C4-2B (cell line): ENCODE data around the gene GIPC1.
"Not testable (repeated sequence)": the region's sequence is repeated elsewhere in the genome, so short reads cannot be mapped to it uniquely, and the experiment has no call there.

Source experiments
- H3K27ac ChIP-seq: fragments of 450-650 bp; 2 replicates; pipeline ENCODE4 v1.5.1; 2017
- ZFX ChIP-seq: fragments of 450-650 bp; IDR thresholded peaks from 2 replicates; pipeline ENCODE4 v1.6.1; 2017
- TF ChIP-seq, protein P1 (sequence below): fragments of 450-650 bp; conservative IDR thresholded peaks from 2 replicates; pipeline ENCODE4 v1.5.1; 2017; ENCODE audit warnings: mild to moderate bottlenecking

The GIPC1 gene

DNA sequence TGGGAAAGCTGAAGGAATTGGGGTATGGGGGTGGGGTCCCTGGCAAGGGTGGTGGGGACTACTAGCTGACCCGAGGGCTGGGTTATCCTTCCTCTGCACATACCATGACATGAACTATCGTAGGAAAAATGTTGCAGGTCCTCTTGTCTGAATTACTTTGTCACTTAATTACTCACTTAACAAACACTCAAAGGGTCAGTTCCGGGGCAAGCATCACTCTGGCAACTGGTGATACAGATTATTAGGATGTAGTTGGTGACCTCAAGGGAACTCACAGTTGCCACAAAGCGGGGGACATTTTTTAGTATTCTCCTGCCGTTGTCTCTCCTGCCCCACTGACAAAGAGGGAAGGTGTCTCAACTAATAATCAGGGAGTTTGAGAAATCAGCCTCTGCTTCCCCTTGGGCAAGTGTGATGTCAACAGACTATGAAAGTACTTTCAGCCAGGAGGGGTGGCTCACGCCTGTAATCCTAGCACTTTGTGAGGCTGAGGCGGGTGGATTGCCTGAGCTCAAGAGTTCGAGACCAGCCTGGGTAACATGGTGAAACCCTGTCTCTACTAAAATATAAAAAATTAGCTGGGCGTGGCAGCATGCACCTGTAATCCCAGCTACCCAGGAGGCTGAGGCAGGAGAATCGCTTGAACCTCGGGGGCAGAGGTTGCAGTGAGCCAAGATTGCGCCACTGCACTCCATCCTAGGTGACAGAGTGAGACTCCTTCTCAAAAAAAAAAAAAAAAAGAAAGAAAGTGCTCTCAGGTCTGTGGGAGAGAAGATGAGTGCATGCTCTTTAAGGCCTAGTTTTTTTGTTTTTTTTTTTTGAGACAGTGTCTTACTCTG is 12.0 kb upstream of the GIPC1 start:
- no peak overlapping the region for H3K27ac ChIP-seq
- TF ChIP-seq, protein P1, sequence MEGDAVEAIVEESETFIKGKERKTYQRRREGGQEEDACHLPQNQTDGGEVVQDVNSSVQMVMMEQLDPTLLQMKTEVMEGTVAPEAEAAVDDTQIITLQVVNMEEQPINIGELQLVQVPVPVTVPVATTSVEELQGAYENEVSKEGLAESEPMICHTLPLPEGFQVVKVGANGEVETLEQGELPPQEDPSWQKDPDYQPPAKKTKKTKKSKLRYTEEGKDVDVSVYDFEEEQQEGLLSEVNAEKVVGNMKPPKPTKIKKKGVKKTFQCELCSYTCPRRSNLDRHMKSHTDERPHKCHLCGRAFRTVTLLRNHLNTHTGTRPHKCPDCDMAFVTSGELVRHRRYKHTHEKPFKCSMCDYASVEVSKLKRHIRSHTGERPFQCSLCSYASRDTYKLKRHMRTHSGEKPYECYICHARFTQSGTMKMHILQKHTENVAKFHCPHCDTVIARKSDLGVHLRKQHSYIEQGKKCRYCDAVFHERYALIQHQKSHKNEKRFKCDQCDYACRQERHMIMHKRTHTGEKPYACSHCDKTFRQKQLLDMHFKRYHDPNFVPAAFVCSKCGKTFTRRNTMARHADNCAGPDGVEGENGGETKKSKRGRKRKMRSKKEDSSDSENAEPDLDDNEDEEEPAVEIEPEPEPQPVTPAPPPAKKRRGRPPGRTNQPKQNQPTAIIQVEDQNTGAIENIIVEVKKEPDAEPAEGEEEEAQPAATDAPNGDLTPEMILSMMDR, result no peak
- TF ChIP-seq ZFX, result no peak

DNA sequence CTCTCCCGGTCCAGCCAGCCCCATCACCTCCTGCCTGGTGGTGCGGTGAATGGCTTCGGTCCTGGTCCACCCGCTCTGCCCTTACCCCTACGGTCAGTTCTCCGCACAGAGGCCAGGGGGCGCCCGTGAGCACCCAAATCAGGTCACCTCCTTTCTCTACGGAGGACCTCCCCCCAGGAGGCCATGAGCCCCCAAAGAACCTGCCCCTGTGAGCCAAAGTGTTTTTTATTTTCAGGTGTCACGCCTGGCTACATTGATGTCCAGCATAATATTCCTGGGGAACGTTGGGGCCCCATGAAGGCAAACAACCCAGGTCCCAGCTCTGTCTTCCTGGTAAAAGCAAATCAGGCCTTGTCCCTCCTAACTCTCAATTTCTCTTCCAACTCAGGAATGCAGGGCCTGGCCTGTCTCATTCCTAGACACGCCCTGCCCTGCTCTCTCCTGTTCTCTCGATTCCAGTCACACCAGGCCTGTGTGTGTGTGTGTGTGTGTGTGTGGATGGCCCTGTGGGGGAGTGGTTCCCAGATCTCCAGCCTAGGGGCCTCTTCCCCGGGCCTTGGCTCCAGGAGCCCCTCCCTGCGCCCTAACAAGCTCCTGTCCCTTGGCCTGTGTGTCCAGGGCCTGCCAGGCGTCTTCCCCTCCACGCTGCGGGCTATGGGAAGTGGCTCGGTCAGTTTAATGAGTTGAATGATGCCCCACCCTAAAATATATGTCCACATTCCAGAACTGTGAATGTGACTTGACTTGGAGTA is 9.7 kb upstream of the GIPC1 start:
- TF ChIP-seq, protein P1, result peak; percentile 94
- no peak for TF ChIP-seq ZFX
- no peak overlapping the region for H3K27ac ChIP-seq

DNA sequence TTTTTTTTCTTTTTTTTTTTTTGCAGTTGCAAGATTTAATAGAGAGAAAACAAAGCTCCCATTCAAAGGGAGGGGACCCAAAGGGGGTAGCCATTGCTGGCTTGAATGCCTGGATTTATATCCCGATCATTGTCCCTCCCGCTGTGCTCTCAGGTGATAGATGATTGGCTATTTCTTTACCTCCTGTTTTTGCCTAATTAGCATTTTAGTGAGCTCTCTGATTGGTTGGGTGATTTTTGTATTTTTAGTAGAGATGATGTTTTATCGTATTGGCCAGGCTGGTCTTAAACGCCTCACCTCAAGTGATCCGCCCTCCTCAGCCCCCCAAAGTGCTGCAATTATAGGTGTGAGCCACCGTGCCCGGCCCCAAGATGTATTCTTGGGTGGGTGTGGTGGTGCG is 8.6 kb upstream of the GIPC1 start:
- not testable (repeated sequence) for H3K27ac ChIP-seq

DNA sequence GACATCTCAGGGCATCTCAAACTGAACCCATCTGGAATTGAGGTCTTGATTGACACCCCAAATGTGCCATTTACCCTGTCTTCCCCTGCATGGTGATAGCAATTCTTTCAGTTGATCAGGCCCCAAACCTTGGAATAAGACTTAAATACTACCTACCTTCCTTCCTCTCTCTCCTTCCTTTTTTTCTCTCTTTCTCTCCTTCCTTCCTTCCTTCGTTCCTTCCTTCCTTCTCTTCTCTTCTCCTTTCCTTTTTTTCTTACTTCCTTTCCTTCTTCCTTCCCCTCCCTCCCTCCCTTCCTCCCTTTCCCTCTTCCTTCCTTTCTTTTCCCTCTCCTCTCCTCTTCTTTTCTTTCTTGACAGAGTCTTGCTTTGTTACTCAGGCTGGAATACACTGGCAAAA is 7.4 kb upstream of the GIPC1 start:
- TF ChIP-seq, protein P1, result no peak
- TF ChIP-seq ZFX, result no peak
- H3K27ac ChIP-seq, result no peak overlapping the region

DNA sequence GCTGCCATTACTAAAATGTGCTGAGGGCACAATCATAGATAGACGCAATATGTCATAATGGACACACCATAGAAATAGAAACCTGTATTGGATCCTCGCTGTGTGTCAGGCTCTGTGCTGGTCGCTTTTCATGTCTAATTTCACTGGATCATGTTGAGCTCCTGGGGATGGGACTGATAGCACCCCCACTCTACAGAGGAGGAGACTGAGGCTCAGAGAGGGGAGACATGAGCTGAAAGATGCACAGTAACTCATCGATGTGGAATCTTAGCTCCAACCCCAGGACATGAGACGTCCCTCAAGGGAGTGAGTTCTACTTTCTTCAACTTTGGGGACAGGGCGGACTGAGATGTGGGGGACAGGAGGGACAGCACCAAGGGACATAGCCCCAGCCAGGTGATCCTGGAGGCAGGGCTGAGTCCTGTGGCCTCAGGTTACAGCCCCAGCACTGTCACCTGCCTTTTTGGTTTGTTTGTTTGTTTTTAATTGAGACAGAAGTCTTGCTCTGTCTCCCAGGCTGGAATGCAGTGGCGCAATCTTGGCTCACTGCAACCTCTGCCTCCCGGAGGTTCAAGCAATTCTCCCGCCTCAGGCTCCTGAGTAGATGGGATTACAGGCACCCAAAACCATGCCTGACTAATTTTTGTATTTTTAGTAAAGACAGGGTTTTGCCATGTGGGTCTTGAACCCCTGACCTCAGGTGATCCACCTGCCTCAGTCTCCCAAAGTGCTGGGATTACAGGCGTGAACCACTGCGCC is 6.6 kb upstream of the GIPC1 start:
- H3K27ac ChIP-seq, result no peak overlapping the region
- TF ChIP-seq ZFX, result no peak
- TF ChIP-seq, protein P1, result no peak

DNA sequence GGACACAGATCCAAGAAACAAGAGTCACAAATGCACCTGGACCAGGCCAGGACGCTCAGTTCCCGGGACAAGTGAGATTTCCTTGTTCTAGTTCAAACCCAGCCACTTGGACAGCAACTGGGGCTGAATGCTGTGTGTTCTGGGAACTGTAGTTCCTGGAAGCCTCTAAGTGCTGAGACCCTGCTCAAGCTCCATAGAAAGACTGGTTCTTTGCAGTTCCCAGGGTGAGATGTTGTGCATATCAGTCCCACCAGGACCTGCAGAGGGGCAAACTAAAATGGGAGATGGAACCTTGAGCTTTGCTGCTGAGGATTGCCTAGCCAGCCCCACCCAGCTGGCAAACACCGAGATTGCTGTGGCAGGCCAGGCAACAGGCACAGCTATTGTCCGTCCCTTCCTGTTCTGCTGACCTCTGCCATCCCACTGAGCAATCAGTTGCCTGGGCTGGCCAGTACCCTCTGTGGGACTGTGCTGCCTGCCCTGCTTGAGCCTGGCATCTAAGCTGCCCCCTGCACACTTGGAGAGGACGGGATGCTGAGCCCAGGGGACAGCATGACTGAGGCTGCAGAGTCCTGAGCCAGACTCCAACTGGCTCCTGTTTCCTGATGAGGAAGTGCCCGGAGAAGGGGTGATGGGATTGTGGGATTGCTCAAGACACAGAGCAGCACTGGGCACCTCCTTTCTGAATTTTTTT is 1.4 kb upstream of the GIPC1 start:
- TF ChIP-seq ZFX, result no peak
- TF ChIP-seq, protein P1, result no peak
- H3K27ac ChIP-seq, result peak overlapping the region; percentile 77

DNA sequence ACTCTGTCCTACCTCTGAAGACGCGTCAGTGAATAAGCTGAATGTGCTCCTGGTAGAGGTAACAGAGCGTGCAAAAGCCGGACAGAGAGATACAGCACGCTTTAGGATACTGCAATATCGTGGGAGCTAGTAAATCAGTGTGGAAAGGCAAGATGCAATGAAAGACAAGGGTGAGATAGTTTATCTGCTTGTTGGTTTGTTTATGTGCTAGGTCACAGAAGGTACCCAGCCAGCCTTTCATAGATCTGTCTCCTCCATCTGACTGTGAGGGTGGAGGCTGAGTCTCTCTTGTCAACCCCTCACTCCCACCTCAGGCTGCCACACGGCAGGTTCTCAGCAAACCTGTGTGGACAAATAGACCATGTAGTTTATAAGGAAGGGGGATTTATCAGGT is 904 bp upstream of the GIPC1 start:
- peak overlapping the region; percentile 77 for H3K27ac ChIP-seq
- TF ChIP-seq ZFX, result no peak
- TF ChIP-seq, protein P1, result no peak
